GM18507 (cell line): ENCODE data around the gene C1QTNF12.

ENCODE experiments used
- DNase-seq: peaks from one replicate; pipeline ENCODE4 v3.0.0; 2011; ENCODE audit warnings: low read depth; ENCODE audit not compliant: insufficient read length; ENCODE audit errors: extremely low spot score
- FAIRE-seq: peaks from 2 replicates; lab custom pipeline; 2011; peaks lifted over from hg19 to GRCh38; lab: Jason Lieb, UNC

Gene C1QTNF12

DNA sequence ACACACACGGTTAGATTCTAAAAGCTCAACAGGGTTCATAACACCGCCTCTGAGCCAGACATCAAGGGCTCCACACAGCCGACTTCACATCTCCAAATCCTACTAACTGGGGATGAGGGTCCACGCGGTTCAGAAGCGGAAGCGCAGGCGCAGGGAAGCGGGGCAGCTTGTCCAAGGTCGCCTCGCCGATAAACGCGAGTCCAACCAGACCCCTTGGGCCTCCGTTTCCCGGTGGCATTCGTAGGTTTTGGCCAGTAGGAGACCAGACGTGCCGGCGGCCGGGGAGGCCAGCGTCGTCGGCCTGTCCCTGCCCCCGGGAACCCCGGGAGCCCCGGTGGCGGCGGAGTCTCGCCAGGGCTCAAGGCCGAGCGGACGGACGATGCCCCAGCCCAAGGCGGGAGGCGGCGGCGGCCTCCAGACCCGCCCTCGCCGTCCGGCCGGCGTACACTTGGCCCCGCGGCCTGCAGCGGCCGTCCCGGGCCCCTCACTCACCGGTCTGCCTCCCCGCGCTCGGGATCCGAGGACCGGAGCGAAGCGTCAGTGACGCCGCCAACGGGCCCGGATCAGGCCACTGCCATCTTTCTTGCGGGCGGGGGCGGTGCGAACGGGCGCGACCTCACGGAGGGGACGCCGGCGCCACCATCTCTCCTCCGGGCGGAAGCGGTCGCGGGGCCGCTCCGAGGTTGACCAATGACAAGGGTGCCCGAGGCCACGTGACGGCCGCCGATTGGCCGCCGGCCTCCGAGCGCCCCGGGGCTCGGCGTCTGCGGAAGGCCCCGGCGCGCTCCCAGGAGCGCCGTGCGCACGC, 14.9 kb downstream of the C1QTNF12 start, which contains the start of gene SDF4:
Gene SDF4, minus strand, starts transcription at position 602 of the 808 bp plus-strand sequence. CDS start 3,229 bp downstream, outside the sequence.
- peak; percentile 99 for DNase-seq
- FAIRE-seq = peak; percentile 96

DNA sequence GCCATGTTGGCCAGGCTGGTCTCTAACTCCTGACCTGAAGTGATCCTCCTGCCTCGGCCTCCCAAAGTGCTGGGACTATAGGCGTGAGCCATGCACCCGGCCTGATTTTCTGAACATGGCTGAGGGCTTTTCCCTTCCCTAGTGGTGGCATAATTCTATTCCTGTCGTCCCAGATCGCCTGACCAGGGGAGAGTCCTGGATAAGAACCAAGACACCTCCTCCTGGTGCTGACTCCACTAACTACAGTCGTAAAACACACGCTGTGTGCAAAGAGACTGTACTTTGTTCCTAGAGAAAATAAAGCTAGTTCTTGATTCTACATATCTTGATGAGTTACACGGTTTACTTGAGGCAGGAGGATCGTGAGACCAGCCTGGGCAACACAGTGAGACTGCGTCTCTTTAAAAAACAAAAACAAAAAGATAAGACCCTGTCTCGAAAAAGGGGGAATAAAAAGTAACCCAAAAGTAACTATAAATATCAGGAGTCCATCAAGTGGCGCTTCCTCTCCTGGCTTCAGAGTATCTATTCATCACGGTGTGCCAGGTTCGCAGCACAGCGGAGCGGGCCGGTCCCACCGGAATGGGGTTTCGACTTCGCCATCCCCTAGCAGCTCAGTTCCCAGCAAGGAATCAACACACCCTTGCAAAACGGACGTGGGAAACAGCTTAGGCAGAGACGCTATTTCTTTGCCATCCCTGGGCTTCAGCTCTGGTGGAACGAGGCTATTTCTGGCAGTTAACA, 15.7 kb downstream of the C1QTNF12 start:
- FAIRE-seq = peak; percentile 54
- no peak for DNase-seq

- FAIRE-seq (no peak), DNase-seq (no peak)
These were observed 16.8 kb downstream of the C1QTNF12 start for GRCh38 chr1:1229770-1230169.

DNA sequence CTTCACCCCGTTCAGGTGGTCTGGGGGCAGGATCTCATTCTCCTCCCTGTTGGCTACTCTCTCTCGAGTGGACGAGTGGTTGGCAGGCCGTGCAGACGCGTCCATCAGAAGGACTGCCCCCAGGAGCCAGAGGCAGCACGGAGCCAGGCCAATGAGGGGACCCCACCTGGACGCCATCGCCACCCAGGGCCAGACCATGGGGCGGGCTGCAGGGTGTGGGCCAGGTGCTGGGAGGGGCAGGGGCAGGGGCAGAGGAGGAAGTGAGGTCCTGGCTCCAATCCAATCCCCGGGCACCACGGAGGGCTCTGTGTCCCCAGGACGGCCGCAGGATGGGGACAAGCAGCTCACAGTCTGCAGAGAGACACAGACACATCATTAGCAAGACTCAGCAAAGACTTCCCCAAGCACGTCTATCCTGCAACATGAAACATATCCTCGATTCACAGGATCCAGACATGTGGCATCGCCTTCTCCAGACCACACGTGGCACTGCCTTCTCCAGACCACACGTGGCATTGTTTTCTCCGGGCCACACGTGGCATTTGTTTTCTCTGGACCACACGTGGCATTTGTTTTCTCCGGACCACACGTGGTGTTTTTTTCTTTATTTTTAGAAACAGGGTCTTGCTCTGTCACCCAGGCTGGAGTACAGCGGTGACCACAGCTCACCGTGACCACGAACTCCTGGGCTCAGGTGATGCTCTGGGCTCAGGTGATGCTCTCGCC, 17.8 kb downstream of the C1QTNF12 start:
- FAIRE-seq = no peak
- no peak for DNase-seq

GRCh38 chr1:1228187-1228586, 18.3 kb downstream of the C1QTNF12 start:
- FAIRE-seq = no peak
- no peak for DNase-seq

GRCh38 chr1:1227386-1227785, 19.1 kb downstream of the C1QTNF12 start:
- FAIRE-seq = no peak

DNA sequence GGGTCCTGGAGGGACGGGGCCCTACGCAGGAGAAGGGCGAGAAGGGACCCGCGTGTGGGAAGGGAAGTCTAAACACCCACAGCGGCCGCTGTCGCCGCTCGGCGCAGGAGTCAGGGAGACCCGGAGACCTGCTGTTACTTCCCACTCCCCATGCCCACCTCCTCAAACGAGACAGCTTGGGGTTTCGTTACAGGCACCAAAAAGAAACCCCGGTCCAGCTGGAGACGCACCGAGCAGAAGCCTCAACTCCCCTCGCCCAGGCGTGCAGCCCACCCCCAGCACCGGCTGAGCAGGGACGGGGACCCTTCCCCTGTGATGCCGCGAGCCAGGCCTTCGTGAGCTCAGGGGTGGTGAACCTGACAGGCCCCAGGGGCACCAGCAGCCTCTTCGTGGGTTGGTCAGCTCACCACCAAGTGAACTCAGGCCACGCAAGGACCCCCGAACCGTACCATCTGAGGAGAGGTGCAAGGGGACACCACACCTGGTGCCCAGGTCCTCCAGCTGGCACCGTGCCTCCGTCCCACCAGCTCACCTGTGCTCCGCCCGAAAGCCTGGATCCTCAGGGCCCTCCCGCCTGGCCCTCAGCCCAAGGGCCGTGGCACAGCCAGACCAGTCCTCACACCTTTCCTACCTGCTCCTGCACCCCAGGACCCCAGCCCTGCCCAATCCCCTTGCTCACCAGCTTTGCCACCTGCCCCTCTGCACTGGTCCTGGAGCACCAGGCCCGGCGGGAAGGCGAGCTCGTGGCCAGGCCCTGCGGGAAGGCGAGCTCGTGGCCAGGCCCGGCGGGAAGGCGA, 19.8 kb downstream of the C1QTNF12 start:
- DNase-seq (no peak), FAIRE-seq (no peak)

More at GRCh38 chr1:1227386-1227785, 19.1 kb downstream of the C1QTNF12 start:
- DNase-seq = no peak

GRCh38 chr1:1225913-1226312, 20.6 kb downstream of the C1QTNF12 start:
- FAIRE-seq (no peak), DNase-seq (no peak)

GRCh38 chr1:1225238-1225845, 21.2 kb downstream of the C1QTNF12 start:
- DNase-seq (no peak), FAIRE-seq (no peak)

DNA sequence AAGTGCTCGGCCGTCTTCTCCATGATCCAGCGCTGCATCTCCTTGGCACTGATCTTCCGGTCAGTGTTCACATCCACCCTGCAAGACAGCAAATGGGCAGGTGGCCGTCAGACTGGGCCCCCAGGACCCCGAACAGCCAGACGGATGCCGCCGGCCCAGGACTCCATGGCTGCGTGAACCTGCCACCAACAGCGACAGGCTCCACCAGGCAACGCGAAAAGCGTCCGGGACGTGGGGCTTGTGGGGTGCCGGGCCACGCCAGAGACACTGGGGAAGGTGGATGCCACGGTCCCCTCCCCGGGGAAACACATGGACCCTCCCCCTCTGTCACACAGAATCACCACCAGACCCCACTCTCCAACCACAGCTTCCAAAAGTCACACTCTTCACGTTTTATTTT, 22.6 kb downstream of the C1QTNF12 start:
- FAIRE-seq = no peak
- DNase-seq = no peak

GRCh38 chr1:1223321-1223720, 23.2 kb downstream of the C1QTNF12 start:
- no peak for DNase-seq
- FAIRE-seq = no peak

DNA sequence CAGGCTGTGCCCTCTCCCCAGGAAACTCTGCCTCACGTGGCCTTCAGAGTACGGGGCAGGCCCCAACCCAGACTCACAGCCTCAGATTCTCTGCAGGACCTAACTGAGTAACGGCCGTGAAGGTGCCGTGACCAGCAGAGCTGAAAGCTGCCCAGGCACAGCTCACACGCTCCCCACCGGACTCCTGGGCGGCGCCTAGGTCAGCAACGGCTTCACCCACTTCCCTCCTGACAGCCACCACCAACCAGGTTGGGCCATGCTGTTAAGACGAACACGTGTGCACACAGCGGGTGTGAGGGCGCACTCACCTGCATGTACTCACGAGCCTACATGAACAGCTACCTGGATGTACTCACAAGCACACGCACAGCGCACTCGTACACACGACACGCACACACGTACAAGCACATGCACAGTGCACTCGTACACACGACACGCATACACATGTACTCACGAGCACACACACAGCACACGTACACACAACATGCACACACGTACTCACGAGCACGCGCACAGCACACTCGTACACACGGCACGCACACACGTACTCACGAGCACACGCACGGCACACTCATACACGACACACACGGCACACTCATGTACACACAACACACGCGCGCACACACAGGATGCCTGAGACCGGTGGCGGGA, 23.8 kb downstream of the C1QTNF12 start:
- FAIRE-seq (no peak), DNase-seq (no peak)

DNA sequence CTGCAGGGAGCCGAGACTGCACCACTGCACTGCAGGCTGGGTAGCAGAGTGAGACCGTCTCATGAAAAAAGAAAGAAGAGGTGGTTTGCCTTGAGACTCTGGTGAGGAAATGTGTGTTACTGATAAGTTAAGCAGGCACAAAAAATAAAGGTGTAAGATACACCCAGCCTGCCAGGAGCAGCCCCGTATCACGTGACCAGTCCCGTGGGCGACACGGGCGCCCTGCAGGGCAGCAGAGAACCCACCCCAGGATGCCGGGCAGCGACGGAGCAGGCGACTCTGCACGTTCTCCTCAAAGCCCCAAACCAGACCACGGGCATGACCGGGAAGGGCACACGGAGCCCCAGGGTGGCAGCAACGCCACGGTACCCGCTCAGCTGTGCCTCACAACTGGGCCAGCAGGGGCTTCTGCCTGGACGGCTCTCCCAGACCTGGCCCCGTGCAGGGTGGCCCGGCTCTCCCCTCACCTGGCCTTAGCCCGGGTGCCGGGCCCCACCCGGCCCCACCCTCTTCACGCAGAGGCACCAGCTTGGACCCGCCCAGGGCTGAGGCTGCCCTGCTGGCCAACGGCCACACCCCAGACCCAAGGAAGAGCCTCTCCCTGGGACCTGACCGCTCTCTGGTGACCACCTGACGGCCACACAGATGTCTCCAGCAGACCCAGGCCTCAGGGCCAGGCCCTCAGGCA, 24.5 kb downstream of the C1QTNF12 start:
- DNase-seq = no peak
- FAIRE-seq = no peak

GRCh38 chr1:1220197-1220596, 26.3 kb downstream of the C1QTNF12 start:
- FAIRE-seq (no peak), DNase-seq (no peak)

DNA sequence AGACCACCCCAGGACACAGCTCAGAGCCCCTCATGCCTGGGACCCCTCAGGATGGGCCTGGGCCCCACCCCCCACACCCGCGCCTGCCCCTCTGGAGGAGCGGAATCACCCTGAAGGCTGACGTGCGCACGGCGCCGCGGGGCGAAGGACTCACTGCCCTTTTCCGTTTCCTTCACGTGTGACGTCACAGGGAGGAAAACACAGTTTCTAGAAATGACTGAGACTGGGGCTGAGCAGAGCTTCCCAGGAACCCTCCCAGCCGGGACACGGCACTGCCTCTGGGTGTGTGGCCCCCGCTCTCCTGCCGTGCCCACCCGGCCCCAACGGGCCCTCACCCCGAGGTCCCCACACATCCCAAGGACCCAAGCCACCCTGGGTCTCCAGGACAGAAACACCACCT, 27.2 kb downstream of the C1QTNF12 start:
- DNase-seq (no peak), FAIRE-seq (no peak)

DNA sequence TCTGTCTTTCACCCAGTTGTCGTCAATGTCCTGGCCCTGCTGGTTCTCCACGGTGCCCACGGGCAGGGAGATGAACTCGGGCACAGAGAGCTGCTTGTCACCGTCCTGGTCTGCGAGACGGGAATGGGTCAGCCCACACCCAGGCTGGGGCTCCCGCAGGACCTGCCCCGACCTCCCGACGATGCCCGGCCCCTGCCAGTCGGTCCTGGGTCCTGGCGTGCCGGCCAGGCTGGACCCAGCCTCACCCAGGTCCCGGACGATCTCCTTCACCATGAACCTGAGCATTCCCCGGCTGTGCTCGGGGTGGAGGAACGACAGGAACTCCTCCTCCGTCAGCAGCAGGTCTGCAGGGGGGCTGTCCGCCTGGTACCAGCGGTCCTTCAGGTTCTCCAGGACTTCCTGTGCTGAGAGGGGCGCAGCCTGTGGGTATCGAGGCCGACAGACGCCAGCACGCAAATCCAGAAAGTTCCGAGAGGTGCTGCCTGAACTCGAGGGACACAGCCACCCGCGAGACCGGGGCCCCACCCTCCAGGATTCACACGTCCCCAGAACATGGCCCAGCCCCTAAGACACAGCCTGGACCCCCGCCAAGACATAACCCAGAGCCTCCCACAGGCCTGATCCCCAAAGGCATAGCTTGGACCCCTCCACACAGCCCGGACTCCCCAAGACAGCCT, 27.9 kb downstream of the C1QTNF12 start:
- no peak for DNase-seq
- FAIRE-seq = no peak
